22Rv1 (cell line): Measurements from ENCODE around the gene TMEM247.

Experiments
- H3K27ac ChIP-seq: fragments of 450-650 bp; 2 replicates; pipeline ENCODE4 v1.5.1; 2017
- ZFX ChIP-seq: fragments of 450-650 bp; IDR thresholded peaks from 2 replicates; pipeline ENCODE4 v1.6.1; 2017; ENCODE audit warnings: antibody characterized with exemption, borderline replicate concordance
- TF ChIP-seq, protein P1 (sequence below): fragments of 450-650 bp; IDR thresholded peaks from 2 replicates; pipeline ENCODE4 v1.5.1; 2017; ENCODE audit warnings: mild to moderate bottlenecking

TMEM247 gene

DNA sequence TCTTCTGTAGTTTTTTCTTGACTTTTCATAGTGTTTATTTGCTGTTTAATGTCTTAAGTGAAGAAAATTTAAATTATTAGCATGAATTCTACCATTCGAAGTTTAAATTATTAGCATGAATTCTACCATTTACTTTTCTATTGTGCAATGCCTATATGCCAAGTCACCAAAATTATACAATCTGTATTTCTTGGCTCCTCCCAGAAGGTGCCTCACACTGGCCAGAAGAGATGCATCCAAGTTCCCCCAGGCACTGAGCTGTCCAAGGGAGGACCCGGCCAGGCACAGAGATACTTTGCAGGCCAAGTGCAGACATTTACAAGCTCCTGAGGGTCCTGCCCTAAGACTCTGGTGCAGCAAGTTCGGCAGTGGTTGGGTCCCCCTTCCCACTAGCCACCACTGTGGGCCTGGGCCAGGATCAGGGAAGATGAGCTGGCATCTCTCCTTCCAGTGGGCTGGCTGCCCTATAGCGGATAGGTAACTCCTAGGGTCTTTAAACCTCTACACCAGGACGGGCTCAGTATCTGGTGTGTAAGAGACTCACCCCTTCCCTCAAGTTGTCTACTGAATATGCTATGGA, 31.3 kb downstream of the TMEM247 start:
- H3K27ac ChIP-seq = no peak overlapping the region
- TF ChIP-seq, protein P1, sequence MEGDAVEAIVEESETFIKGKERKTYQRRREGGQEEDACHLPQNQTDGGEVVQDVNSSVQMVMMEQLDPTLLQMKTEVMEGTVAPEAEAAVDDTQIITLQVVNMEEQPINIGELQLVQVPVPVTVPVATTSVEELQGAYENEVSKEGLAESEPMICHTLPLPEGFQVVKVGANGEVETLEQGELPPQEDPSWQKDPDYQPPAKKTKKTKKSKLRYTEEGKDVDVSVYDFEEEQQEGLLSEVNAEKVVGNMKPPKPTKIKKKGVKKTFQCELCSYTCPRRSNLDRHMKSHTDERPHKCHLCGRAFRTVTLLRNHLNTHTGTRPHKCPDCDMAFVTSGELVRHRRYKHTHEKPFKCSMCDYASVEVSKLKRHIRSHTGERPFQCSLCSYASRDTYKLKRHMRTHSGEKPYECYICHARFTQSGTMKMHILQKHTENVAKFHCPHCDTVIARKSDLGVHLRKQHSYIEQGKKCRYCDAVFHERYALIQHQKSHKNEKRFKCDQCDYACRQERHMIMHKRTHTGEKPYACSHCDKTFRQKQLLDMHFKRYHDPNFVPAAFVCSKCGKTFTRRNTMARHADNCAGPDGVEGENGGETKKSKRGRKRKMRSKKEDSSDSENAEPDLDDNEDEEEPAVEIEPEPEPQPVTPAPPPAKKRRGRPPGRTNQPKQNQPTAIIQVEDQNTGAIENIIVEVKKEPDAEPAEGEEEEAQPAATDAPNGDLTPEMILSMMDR = no peak
- TF ChIP-seq ZFX = no peak

DNA sequence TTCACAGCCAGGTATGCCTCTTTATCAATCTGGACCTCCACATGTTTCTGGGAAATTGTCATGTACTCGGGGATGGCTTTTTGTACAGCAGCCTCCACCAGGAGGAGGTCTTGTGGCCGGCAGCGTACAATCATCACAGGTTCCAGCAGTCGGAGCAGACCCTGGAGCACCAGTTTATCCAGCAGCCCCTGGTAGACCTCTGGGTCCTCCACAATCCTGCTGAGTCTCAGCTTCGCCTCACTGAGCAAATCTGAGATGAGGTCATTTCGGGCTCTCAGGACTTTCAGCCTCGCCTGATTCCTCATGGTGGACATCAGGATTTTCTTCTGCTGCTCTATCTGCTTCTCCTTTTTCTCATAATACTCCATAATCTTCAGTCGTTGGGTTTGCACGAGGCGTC, 32.8 kb downstream of the TMEM247 start:
- TF ChIP-seq, protein P1 = no peak
- TF ChIP-seq ZFX = no peak
- no peak overlapping the region for H3K27ac ChIP-seq

DNA sequence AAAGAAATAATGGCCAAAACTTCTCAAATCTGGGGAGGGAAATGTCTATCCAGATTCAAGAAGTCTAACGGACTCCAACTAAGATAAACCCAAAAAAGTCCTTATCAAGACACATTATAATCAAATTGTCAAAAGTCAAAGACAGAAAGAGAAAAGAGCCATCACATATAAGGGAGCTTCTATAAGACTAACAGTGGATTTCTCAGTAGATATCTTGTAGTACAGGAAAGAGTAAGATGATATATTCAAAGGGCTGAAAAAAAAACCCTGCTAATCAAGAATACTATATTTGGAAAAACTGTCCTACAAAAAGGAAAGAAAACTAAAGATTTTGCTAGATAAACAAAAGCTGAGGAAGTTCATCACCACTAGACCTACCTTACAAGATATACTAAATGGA, 35.4 kb downstream of the TMEM247 start:
- no peak overlapping the region for H3K27ac ChIP-seq
- TF ChIP-seq, protein P1 = no peak
- no peak for TF ChIP-seq ZFX

DNA sequence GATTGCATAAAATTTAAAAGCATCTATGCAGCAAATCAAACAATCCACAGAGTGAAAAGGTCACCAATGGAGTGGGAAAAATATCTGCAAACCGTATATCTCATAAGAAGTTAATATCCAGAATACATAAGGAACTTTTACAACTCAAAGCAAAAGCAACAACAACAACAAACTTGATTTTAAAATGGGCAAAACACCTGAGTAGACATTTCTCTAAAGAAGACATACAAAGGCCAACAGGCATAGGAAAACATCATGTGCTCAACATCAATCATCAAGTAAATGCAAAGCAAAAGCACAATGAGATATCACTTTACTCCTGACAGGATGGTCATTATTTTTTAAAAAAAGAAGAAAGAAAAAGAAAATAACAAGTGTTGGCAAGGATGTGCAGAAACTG, 38.1 kb downstream of the TMEM247 start:
- TF ChIP-seq, protein P1 = no peak
- no peak for TF ChIP-seq ZFX
- no peak overlapping the region for H3K27ac ChIP-seq

DNA sequence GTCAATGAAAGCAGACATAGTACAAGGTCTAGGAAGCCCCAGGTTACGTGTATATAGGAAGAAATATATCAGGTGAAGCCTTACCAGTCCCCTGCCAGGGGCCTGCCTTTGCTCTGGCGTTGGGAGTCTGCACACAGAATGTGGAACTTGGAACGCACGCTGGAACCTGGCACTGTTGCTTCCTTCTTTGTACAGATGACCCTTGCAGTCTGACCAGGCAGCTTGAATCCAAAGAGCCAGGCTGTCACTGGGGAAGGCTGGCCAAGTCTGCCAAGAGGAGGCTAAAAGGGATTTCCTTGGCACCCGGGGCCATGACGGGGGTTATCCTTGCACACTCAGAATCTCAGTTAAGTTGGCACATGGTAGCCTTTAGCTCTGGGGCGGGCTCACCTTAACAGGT, 39.5 kb downstream of the TMEM247 start:
- TF ChIP-seq, protein P1 = no peak
- H3K27ac ChIP-seq = no peak overlapping the region

DNA sequence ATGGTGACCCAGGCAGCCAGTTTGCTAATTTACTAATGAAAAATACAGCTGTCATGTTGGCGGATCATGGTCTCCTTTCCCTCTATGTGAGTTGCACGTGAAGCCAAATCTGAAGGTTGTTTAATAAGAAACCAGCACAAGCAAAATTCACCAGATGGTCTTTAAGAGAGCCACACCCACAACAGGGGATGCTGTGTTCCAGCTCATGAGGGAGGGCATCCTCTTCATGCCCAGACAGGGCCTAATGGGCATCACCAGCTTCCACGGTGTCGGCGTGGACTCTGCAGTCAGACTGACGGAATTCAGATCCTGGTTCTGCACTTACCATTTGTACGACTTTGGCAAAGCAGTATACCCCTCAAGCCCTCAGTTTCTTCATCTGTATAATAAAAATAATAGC, 39.9 kb downstream of the TMEM247 start:
- TF ChIP-seq, protein P1 = no peak
- TF ChIP-seq ZFX = no peak
- no peak overlapping the region for H3K27ac ChIP-seq

DNA sequence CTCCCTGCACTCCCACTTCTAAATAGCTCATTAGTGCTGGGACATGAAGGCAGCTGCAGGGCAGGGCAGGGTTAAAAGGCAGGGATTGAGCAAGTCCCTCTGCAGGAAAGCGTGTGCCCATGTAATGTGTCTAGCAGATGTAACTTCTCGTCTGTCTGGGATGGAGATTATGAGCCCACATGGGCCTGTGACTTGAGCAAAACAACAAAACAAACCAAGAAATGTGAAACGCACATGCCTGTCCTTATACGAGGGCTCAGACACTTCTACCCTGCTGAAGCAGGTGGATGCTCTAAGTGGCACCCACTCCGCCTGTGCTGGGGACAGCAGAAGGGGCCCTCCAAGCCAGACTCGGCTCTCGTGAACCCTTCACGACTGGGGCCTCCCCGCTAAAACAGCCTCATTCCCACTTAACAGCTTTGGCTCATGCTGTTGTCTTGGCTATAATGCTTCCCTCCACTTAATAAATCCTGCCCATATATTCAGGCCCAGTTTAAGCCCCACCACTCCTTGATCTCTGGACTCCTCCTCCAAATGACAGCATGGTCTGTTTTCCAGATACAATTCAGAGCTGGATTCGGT, 40.9 kb downstream of the TMEM247 start:
- TF ChIP-seq ZFX = no peak
- TF ChIP-seq, protein P1 = no peak
- no peak overlapping the region for H3K27ac ChIP-seq
